SJCRH30 (cell line): ENCODE data around the gene GIMAP5. TPM values are rescaled to one million over a fixed set of nuclear protein-coding genes. Genes with fewer than 3 reads are reported as not detected.

Experiments used
- total RNA-seq: library from RNA; depleted of rRNA; stranded (reverse); fragments of >200 nt; shearing (Covaris generic); gene quantifications from 2 replicates; pipeline ENCODE4 v1.2.3, GENCODE V29; 2014; rRNA removed

Gene GIMAP5
- total RNA-seq, 1 experiment from 2014 or later = not detected

Other genes with a start within 250 kb of the GIMAP5 start
- gene GIMAP7, start 222.5 kb upstream of the GIMAP5 start, total RNA-seq = not detected in 2 replicates
- gene GIMAP4, start 170.0 kb upstream of the GIMAP5 start, total RNA-seq = not detected in 2 replicates
- gene GIMAP6, start 105.0 kb upstream of the GIMAP5 start, total RNA-seq = not detected in 2 replicates
- gene GIMAP2, start 51.7 kb upstream of the GIMAP5 start, total RNA-seq = not detected in 2 replicates
- not detected in 2 replicates for gene GIMAP1, start 20.8 kb upstream of the GIMAP5 start, total RNA-seq
- not detected in 2 replicates for gene TMEM176B, start 62.9 kb downstream of the GIMAP5 start, total RNA-seq
- gene TMEM176A, start 63.4 kb downstream of the GIMAP5 start, total RNA-seq = not detected in 2 replicates
- gene AOC1, start 115.1 kb downstream of the GIMAP5 start, total RNA-seq = not detected in 2 replicates
- 15.9 and 19.3 TPM in 2 replicates for gene KCNH2, start 240.9 kb downstream of the GIMAP5 start, total RNA-seq